Kidney (tissue), 14 donors: Measurements from ENCODE around the gene JAKMIP1. TPM values are rescaled to one million over a fixed set of nuclear protein-coding genes. Genes with fewer than 3 reads are reported as not detected.
A peak's percentile ranks its signal among the peaks of the same experiment; 100 is the strongest.

Experiments
- DNase-seq, 5 donors: peaks; one replicate each; pipeline ENCODE4 v3.0.0-alpha.2; 2013 to 2020
- FAIRE-seq: peaks from 2 replicates; lab custom pipeline; 2012; peaks lifted over from hg19 to GRCh38; lab: Jason Lieb, UNC
- H3K27ac ChIP-seq, 2 donors: one replicate each; pipeline ENCODE4 v1.7.0; 2013; ENCODE audit warnings: low read depth in 2 of 2, low read length in 2 of 2, inconsistent platforms in 1 of 2
- H3K27me3 ChIP-seq: one replicate; pipeline ENCODE4 v1.7.1; 2013; ENCODE audit warnings: low read length, inconsistent platforms; ENCODE audit not compliant: control insufficient read depth, insufficient read depth
- H3K36me3 ChIP-seq, 3 donors: one replicate each; pipeline versions ENCODE4 v1.7.0 to v1.7.1; 2013; ENCODE audit warnings: low read length in 3 of 3, control low read depth in 1 of 3, inconsistent platforms in 1 of 3; ENCODE audit not compliant: insufficient read depth in 3 of 3, control insufficient read depth in 2 of 3
- H3K4me1 ChIP-seq, 3 donors: one replicate each; pipeline versions ENCODE4 v1.7.0 to v1.7.1; 2013; ENCODE audit warnings: low read length in 3 of 3, inconsistent platforms in 1 of 3, low read depth in 1 of 3; ENCODE audit not compliant: control insufficient read depth in 2 of 3, insufficient read depth in 2 of 3
- H3K4me3 ChIP-seq, 3 donors: one replicate each; pipeline versions ENCODE4 v1.7.0 to v1.8.1; 2013; ENCODE audit warnings: low read length in 3 of 3, control low read depth in 1 of 3, inconsistent platforms in 1 of 3
- H3K9ac ChIP-seq, 3 donors: one replicate each; pipeline versions ENCODE4 v1.7.0 to v1.7.1; 2013; ENCODE audit warnings: low read length in 3 of 3, control low read depth in 1 of 3, inconsistent platforms in 1 of 3
- H3K9me3 ChIP-seq, 3 donors: one replicate each; pipeline versions ENCODE4 v1.7.0 to v1.7.1; 2013; ENCODE audit warnings: low read length in 3 of 3, control low read depth in 1 of 3, inconsistent platforms in 1 of 3; ENCODE audit not compliant: control insufficient read depth in 2 of 3, insufficient read depth in 1 of 3
- intact Hi-C: fragments of 100-400 bp; cut with DNase I; formaldehyde crosslinking; loops from one replicate; pipeline ENCODE4 v1.11.1; 2022
- polyA plus RNA-seq: library from polyadenylated mRNA; stranded (reverse); fragments of 350-450 nt; fragmentation: Illumina TruSeq; extraction: RNeasy Lipid Tissue Mini Kit (QIAGEN cat#74804); gene quantifications from one replicate; pipeline ENCODE4 v1.2.3, GENCODE V29; 2014; ENCODE audit warnings: low read depth, low replicate concordance; ENCODE audit not compliant: insufficient read depth
- total RNA-seq: library from RNA; stranded (reverse); fragmentation: NEBNext Ultra II Directional; extraction: Animal tissue kit (Norgen Biotek cat#: 25700); gene quantifications from one replicate; pipeline ENCODE4 v1.2.1, GENCODE V29; 2021
- TF ChIP-seq, protein P1 (sequence below): IDR thresholded peaks from 3 replicates; pipeline ENCODE4 v1.5.1; 2012; ENCODE audit warnings: mild to moderate bottlenecking, moderate library complexity, borderline replicate concordance; ENCODE audit not compliant: insufficient read depth; ENCODE audit errors: extremely low read depth
- donor health status: control.
- donor health status: control.
- donor health status: control.
- donor health status: control.
- donor health status: control.
- donor health status: DM: yes; HTN: yes; CAD: no.
- donor health status: Normal renal cell carcinoma (clear cell type).

JAKMIP1 gene
- total and polyA plus RNA-seq, 2 donors from 2014 or later, result 0.69 TPM; not detected in 1

DNA sequence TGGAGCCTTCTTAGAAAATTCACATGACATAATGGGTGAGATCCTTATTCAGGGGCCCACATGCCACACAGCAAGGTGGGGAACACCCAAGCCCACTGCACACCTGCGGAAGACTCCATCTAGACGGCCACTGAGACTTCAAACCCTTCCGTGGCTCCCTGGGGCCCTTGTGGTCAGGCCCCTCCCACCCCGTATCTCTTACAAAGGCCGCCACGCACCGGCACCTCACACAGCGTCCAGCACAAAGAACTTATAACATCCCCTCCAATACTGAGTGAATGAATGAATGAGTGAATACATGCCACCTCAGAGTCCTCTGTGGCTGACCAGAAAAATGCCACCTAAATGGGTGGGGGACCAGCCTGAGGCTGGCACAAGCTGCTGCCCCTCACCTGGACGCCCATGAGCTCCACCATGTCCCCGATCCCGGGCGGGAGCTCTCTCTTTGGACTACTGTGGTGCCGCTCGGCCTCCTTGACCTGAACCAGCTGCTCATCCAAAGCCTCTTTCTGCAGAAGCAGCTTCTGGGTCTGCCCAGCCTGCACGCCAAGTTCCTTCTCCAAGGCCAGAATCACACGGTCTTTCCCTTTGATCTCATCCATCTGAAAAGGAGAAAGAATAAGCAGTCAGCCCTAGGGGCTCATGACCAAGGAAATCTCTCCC lies 115.2 kb downstream of the JAKMIP1 start:
- Histone ChIP-seq H3K9ac (no peak overlapping the region), H3K4me1 (no peaks in the 10 kb centered on the region), H3K9me3 (no peaks in the 10 kb centered on the region), H3K4me3 (no peak overlapping the region), H3K36me3 (no peaks in the 10 kb centered on the region), H3K27ac (no peak overlapping the region), H3K27me3 (no peaks in the 10 kb centered on the region)
- TF ChIP-seq, protein P1, sequence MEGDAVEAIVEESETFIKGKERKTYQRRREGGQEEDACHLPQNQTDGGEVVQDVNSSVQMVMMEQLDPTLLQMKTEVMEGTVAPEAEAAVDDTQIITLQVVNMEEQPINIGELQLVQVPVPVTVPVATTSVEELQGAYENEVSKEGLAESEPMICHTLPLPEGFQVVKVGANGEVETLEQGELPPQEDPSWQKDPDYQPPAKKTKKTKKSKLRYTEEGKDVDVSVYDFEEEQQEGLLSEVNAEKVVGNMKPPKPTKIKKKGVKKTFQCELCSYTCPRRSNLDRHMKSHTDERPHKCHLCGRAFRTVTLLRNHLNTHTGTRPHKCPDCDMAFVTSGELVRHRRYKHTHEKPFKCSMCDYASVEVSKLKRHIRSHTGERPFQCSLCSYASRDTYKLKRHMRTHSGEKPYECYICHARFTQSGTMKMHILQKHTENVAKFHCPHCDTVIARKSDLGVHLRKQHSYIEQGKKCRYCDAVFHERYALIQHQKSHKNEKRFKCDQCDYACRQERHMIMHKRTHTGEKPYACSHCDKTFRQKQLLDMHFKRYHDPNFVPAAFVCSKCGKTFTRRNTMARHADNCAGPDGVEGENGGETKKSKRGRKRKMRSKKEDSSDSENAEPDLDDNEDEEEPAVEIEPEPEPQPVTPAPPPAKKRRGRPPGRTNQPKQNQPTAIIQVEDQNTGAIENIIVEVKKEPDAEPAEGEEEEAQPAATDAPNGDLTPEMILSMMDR, result no peak
- DNase-seq, result peak in 2 of 5 donors; percentile 4 to 22
- intact Hi-C loops, result no loop called here
- FAIRE-seq, result no peak

DNA sequence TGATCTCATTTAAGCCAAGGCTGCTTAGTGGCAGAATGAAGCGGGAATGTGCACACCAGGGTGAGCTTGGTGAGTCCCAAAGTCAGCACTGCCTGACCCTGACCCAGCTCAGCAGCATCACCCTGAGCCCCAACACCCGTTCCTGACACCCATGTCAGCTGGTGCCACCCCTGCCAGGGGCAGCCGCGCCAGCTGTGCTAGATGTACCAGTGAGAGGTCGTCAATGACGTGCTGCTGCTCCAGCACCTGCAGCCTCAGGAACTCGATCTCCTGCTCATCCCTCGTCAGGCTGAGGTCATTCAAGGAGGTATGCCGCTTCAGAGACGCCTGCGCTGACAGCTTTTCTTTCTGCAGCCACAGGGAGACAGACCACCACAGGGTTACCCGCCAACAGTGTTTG lies 120.4 kb downstream of the JAKMIP1 start:
- no peaks in the 10 kb centered on the region for H3K4me1 ChIP-seq
- H3K9me3 ChIP-seq, result no peaks in the 10 kb centered on the region
- no peak overlapping the region for H3K9ac ChIP-seq
- no peak overlapping the region for H3K4me3 ChIP-seq
- H3K36me3 ChIP-seq, result no peaks in the 10 kb centered on the region
- no peak overlapping the region for H3K27ac ChIP-seq
- FAIRE-seq (no peak), DNase-seq (no peak)
- intact Hi-C loops, result no loop called here
- TF ChIP-seq, protein P1, result no peak
- no peaks in the 10 kb centered on the region for H3K27me3 ChIP-seq

DNA sequence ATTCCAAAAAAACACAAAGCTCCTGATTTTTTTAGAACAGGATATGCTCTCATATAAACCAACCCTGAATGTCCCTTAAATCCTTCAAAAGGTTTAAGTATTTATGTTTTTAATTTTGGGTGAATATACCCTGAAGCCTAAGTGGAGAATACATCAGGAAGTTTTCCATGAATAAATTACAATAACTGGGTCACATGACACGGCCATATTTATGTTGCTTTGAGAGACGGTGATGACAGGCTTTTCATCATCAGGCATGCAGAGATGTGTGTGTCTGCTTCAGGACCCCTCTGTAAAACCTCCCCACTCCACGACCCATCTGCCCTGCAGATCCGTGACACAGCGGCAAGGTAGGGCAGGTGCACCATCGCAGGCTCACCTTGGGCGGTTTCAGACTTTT lies 121.8 kb downstream of the JAKMIP1 start:
- TF ChIP-seq, protein P1, result no peak
- FAIRE-seq (no peak), DNase-seq (no peak)
- Histone ChIP-seq H3K9ac (no peak overlapping the region), H3K4me3 (no peak overlapping the region), H3K9me3 (no peaks in the 10 kb centered on the region), H3K27ac (no peak overlapping the region), H3K36me3 (no peaks in the 10 kb centered on the region), H3K27me3 (no peaks in the 10 kb centered on the region), H3K4me1 (no peaks in the 10 kb centered on the region)
- intact Hi-C loops, result no loop called here

DNA sequence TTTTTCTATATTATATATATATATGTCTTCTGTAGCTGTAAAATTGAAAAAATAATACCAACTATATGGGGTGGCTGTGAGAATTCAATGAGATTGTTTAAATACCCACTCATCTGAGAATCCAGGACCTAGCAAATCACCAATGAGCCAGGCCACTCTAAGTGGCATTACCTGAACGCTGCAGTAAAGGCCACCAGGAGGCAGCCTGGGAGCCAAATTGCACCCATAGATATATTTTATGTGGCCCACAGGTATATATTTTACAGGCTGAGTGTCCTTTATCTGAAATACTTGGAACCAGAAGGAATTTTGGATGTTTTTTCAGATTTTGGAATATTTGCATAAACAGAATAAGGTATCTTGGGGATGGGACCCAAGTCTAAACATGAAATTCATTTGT lies 124.0 kb downstream of the JAKMIP1 start:
- Histone ChIP-seq H3K36me3 (no peaks in the 10 kb centered on the region), H3K4me3 (no peak overlapping the region), H3K27me3 (no peaks in the 10 kb centered on the region), H3K9ac (no peak overlapping the region), H3K27ac (no peak overlapping the region), H3K4me1 (no peaks in the 10 kb centered on the region), H3K9me3 (no peaks in the 10 kb centered on the region)
- intact Hi-C loops, result no loop called here
- no peak for FAIRE-seq
- no peak for DNase-seq
- TF ChIP-seq, protein P1, result no peak
